Tibial artery (tissue), 4 donors: ENCODE measurements around the gene SPG21.

Experiments used
- DNase-seq, 2 donors: peaks; one replicate each; pipeline ENCODE4 v3.0.0-alpha.2; 2019
- H3K27ac ChIP-seq, 2 donors: fragments of 200-600 bp; sonication (generic) in 1 of 2; 1 replicate in 1 of 2; 2 replicates in 1 of 2; pipeline ENCODE4 v1.5.1; 2018 to 2019; ENCODE audit warnings: mild to moderate bottlenecking in 1 of 2
- H3K27me3 ChIP-seq, 2 donors: fragments of 200-600 bp; sonication (generic) in 1 of 2; one replicate each; pipeline versions ENCODE4 v1.5.1 to v1.6.0; 2016 to 2019
- H3K36me3 ChIP-seq, 3 donors: fragments of 200-600 bp; sonication (generic) in 2 of 3; one replicate each; pipeline ENCODE4 v1.5.1; 2016 to 2019; ENCODE audit warnings: mild to moderate bottlenecking in 2 of 3
- H3K4me1 ChIP-seq, 4 donors: fragments of 200-600 bp; sonication (generic) in 2 of 4; 1 replicate in 3 of 4; 2 replicates in 1 of 4; pipeline ENCODE4 v1.5.1; 2016 to 2019
- H3K4me3 ChIP-seq, 2 donors: fragments of 200-600 bp; sonication (generic) in 1 of 2; 1 replicate in 1 of 2; 2 replicates in 1 of 2; pipeline ENCODE4 v1.5.1; 2018 to 2019; ENCODE audit warnings: mild to moderate bottlenecking in 2 of 2
- H3K9me3 ChIP-seq, 3 donors: fragments of 200-600 bp; sonication (generic) in 1 of 3; one replicate each; pipeline ENCODE4 v1.5.1; 2016 to 2019
- CTCF ChIP-seq, 2 experiments: fragments of 200-600 bp in 1 of 2; fragments of 450-650 bp in 1 of 2; IDR thresholded peaks; one replicate each; pipeline ENCODE4 v1.5.1; 2017 to 2019; ENCODE audit warnings: antibody characterized with exemption in 2 of 2, mild to moderate bottlenecking in 1 of 2, moderate library complexity in 1 of 2
- intact Hi-C: fragments of 100-400 bp; cut with DNase I; formaldehyde crosslinking; loops from one replicate; pipeline ENCODE4 v1.15.0; 2023; ENCODE audit warnings: low total_unique reads

The SPG21 gene

GRCh38 chr15:64981812-64982431, 7.8 kb downstream of the SPG21 start:
- intact Hi-C loops, result no loop called here
- Histone ChIP-seq H3K9me3 (no peaks in the 10 kb centered on the region), H3K27me3 (no peaks in the 10 kb centered on the region), H3K4me3 (no peak overlapping the region), H3K27ac (no peak overlapping the region), H3K36me3 (peaks cover 8 to 48% (median 11%) of the 10 kb centered on the region in 3 donors), H3K4me1 (peaks cover 0 to 6% (median 2%) of the 10 kb centered on the region in 4 donors)
- DNase-seq, result no peak
- no peak for TF ChIP-seq CTCF (IDR thresholded peaks at IDR 0.05)

GRCh38 chr15:64979252-64979710, 10.4 kb downstream of the SPG21 start:
- TF ChIP-seq CTCF (IDR thresholded peaks at IDR 0.05), result no peak
- Histone ChIP-seq H3K27me3 (no peaks in the 10 kb centered on the region), H3K9me3 (no peaks in the 10 kb centered on the region), H3K36me3 (peaks cover 25 to 73% (median 30%) of the 10 kb centered on the region in 3 donors), H3K4me3 (no peak overlapping the region), H3K4me1 (no peaks in the 10 kb centered on the region), H3K27ac (no peak overlapping the region)
- intact Hi-C loops, result no loop called here
- DNase-seq, result no peak

- Histone ChIP-seq H3K27ac (no peak overlapping the region), H3K27me3 (no peaks in the 10 kb centered on the region), H3K36me3 (peaks cover 63 to 97% (median 64%) of the 10 kb centered on the region in 3 donors), H3K9me3 (no peaks in the 10 kb centered on the region), H3K4me3 (no peak overlapping the region), H3K4me1 (no peaks in the 10 kb centered on the region)
- intact Hi-C loops, result no loop called here
- no peak for DNase-seq
- no peak for TF ChIP-seq CTCF (IDR thresholded peaks at IDR 0.05)
Observed at GRCh38 chr15:64975390-64975789, 14.3 kb downstream of the SPG21 start.

GRCh38 chr15:64970698-64971097, 19.0 kb downstream of the SPG21 start:
- TF ChIP-seq CTCF (IDR thresholded peaks at IDR 0.05), result no peak
- no peaks in the 10 kb centered on the region for H3K9me3 ChIP-seq
- H3K36me3 ChIP-seq, result peaks cover 59 to 96% (median 75%) of the 10 kb centered on the region in 3 donors
- H3K4me1 ChIP-seq, result no peaks in the 10 kb centered on the region
- H3K27me3 ChIP-seq, result no peaks in the 10 kb centered on the region
- intact Hi-C loops, result no loop called here
- peak in 1 of 2 donors; percentile 27 for DNase-seq
- no peak overlapping the region for H3K4me3 ChIP-seq
- no peak overlapping the region for H3K27ac ChIP-seq

GRCh38 chr15:64969401-64969800, 20.3 kb downstream of the SPG21 start:
- TF ChIP-seq CTCF (IDR thresholded peaks at IDR 0.05), result no peak
- no peak overlapping the region for H3K4me3 ChIP-seq
- H3K27me3 ChIP-seq, result no peaks in the 10 kb centered on the region
- intact Hi-C loops, result no loop called here
- H3K9me3 ChIP-seq, result no peaks in the 10 kb centered on the region
- no peak overlapping the region for H3K27ac ChIP-seq
- H3K4me1 ChIP-seq, result no peaks in the 10 kb centered on the region
- peaks cover 61 to 96% (median 83%) of the 10 kb centered on the region in 3 donors for H3K36me3 ChIP-seq
- DNase-seq, result no peak
